Omental fat pad (tissue), 4 donors: Measurements from ENCODE around the gene G3BP2. TPM values are rescaled to one million over a fixed set of nuclear protein-coding genes. Genes with fewer than 3 reads are reported as not detected.

Experiments
- ATAC-seq: fragments of 150-250 bp; one replicate; pipeline ENCODE4 v1.9.1; 2016; ENCODE audit warnings: mild to moderate bottlenecking, moderate library complexity; ENCODE audit not compliant: low FRiP score
- DNase-seq: peaks from one replicate; pipeline ENCODE4 v3.0.0-alpha.2; 2019; ENCODE audit warnings: low spot score
- small RNA-seq: library from RNA; depleted of rRNA; stranded (forward); fragments of <200 nt; gene quantifications from one replicate; pipeline ENCODE3, GENCODE V24; 2016
- total RNA-seq, 4 donors: library from RNA; depleted of rRNA; stranded (reverse); fragments of >200 nt; gene quantifications; one replicate each; pipeline ENCODE4 v1.1.0, GENCODE V29; 2016
- TF ChIP-seq, protein P1 (sequence below), 3 donors: fragments of 450-650 bp; IDR thresholded peaks; one replicate each; pipeline ENCODE4 v1.5.1; 2016 to 2017; ENCODE audit warnings: antibody characterized with exemption in 3 of 3, mild to moderate bottlenecking in 3 of 3, moderate library complexity in 2 of 3

The G3BP2 gene
- total RNA-seq, 4 donors from 2014 or later: 57.7 to 90.9 (median 69.6) TPM

DNA sequence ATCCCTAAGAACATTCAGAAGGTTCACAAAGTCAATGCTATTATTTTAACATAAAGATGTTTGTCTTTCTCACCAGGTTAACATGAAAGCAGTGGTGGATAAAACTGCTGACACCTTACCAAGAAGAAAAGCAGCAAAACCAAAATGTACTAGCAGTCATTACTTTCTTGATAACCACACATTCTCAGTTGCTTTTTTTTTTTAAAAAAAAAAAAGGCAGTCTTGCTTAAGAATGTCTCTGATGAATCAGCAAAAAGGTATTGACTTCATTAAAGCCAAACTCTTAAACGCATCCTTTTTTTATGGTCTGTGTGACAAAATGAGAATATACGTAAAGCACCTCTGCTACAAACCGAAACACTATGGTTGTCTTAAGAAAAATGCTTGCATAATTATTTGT, 74.8 kb downstream of the G3BP2 start:
- no peak for DNase-seq
- TF ChIP-seq, protein P1, sequence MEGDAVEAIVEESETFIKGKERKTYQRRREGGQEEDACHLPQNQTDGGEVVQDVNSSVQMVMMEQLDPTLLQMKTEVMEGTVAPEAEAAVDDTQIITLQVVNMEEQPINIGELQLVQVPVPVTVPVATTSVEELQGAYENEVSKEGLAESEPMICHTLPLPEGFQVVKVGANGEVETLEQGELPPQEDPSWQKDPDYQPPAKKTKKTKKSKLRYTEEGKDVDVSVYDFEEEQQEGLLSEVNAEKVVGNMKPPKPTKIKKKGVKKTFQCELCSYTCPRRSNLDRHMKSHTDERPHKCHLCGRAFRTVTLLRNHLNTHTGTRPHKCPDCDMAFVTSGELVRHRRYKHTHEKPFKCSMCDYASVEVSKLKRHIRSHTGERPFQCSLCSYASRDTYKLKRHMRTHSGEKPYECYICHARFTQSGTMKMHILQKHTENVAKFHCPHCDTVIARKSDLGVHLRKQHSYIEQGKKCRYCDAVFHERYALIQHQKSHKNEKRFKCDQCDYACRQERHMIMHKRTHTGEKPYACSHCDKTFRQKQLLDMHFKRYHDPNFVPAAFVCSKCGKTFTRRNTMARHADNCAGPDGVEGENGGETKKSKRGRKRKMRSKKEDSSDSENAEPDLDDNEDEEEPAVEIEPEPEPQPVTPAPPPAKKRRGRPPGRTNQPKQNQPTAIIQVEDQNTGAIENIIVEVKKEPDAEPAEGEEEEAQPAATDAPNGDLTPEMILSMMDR (IDR thresholded peaks at IDR 0.05): no peak
- no peak for ATAC-seq

DNA sequence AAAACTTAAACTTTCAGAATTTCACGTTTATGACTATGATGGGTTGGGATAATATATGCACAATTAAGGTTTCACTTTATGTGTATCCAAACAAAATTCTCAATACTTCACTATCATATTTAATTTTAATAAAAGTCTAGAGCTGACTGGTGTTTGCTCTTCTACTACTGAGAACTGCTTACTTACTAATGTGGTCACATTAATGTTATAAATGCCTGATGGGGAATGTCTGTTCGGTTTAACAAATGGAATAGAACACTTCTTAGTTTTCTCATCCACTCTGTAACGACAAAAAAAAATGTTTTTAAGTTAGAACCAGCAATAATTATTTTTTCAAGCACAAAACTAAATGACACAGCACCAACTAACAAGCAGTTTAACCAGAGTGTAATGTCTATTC, 77.2 kb downstream of the G3BP2 start:
- TF ChIP-seq, protein P1 (IDR thresholded peaks at IDR 0.05): no peak
- DNase-seq (no peak), ATAC-seq (no peak)

DNA sequence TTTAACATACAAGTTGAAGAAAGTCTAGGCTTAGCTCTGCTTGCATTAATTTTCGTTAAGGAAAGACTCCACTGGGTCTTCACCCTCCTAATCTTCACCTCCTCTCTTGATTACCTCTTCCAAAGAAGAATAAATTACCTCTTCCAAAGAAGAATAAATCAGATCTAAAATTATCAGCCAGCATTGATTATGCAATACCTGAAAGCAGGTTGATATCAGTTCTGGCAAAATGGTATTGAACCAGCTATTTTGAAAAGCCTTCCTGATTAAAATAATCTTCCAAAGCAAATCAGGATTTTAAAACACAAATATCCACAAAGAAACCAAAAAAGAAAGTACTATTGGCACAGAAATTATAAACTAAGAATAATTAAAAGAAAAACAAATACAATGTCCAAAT, 79.8 kb downstream of the G3BP2 start:
- TF ChIP-seq, protein P1 (IDR thresholded peaks at IDR 0.05): no peak
- no peak for ATAC-seq
- DNase-seq: no peak

Small RNA genes lying within 50 kb of the gene (small RNA-seq; reads per million reads assigned to genes)
- not detected for gene RF00019

Other genes with a start within 250 kb of the G3BP2 start
- 10 to 100 TPM; 26.4 to 30.8 (median 28.9) TPM for gene RCHY1, start 159.0 kb downstream of the G3BP2 start, total RNA-seq
- gene THAP6, start 158.9 kb downstream of the G3BP2 start, total RNA-seq: 10 to 100 TPM in 3 of 4 donors, 1 to 10 TPM in 1; 9.2 to 30.7 (median 12.5) TPM
- not detected for gene ODAPH, start 117.3 kb downstream of the G3BP2 start, total RNA-seq
- 1 to 10 TPM in 2 of 4 donors, under 1 TPM in 1, not detected in 1; 0.38 to 1.9 (median 1.1) TPM for gene CDKL2, start 42.9 kb downstream of the G3BP2 start, total RNA-seq
- gene USO1, start 51.2 kb upstream of the G3BP2 start, total RNA-seq: 10 to 100 TPM; 53.8 to 79.5 (median 69.8) TPM
- not detected for gene PPEF2, start 229.0 kb upstream of the G3BP2 start, total RNA-seq